GM12892 (cell line): ENCODE data around the gene DENND4C.

Experiments used
- POLR2A ChIP-seq: IDR thresholded peaks from 2 replicates; pipeline ENCODE4 v1.6.1; 2011; ENCODE audit warnings: low read depth, low read length, control low read depth
- POLR2AphosphoS5 ChIP-seq: IDR thresholded peaks from 2 replicates; pipeline ENCODE4 v1.6.1; 2011; ENCODE audit warnings: low read depth, low read length, control low read depth
- TAF1 ChIP-seq: IDR thresholded peaks from 2 replicates; pipeline ENCODE4 v1.6.1; 2011; ENCODE audit warnings: low read depth, mild to moderate bottlenecking, control low read depth, low read length, borderline replicate concordance

- TF ChIP-seq POLR2AphosphoS5 (no peak), POLR2A (no peak), TAF1 (no peak)
Observed at GRCh38 chr9:19269582-19269981, 39.1 kb downstream of the DENND4C start.
